Measurements from ENCODE around the gene UBXN11.

The UBXN11 gene

GRCh38 chr1:26287811-26288210 is 18.6 kb downstream of the UBXN11 start:
- Histone ChIP-seq H3K4me3 (no peak overlapping the region), H3K27ac (peak overlapping the region in 1 of 2 donors; percentile 76)
- no peak for TF ChIP-seq CTCF (IDR thresholded peaks at IDR 0.05)
- no peak for DNase-seq (ENCODE audit: low spot score)

- H3K27ac ChIP-seq: peak overlapping the region in 1 of 2 donors; percentile 71
- DNase-seq (ENCODE audit: low spot score): no peak
- TF ChIP-seq CTCF (IDR thresholded peaks at IDR 0.05): no peak
- H3K4me3 ChIP-seq: no peak overlapping the region
Measured at GRCh38 chr1:26287033-26287711, 19.3 kb downstream of the UBXN11 start.

GRCh38 chr1:26286064-26286416 is 20.4 kb downstream of the UBXN11 start:
- DNase-seq (ENCODE audit: low spot score): no peak
- H3K27ac ChIP-seq: peak overlapping the region in 1 of 2 donors; percentile 71
- no peak overlapping the region for H3K4me3 ChIP-seq
- no peak for TF ChIP-seq CTCF (IDR thresholded peaks at IDR 0.05)

GRCh38 chr1:26285366-26286063 is 20.9 kb downstream of the UBXN11 start:
- Histone ChIP-seq H3K4me3 (no peak overlapping the region), H3K27ac (peak overlapping the region in 1 of 2 donors; percentile 80)
- no peak for TF ChIP-seq CTCF (IDR thresholded peaks at IDR 0.05)
- DNase-seq (ENCODE audit: low spot score): no peak

- peak overlapping the region; percentile 48 to 80 for H3K27ac ChIP-seq
- peak; percentile 12 for TF ChIP-seq CTCF (IDR thresholded peaks at IDR 0.05)
- peak; percentile 89 for DNase-seq (ENCODE audit: low spot score)
Measured at GRCh38 chr1:26284597-26285347, 21.7 kb downstream of the UBXN11 start.

GRCh38 chr1:26283871-26284596 is 22.4 kb downstream of the UBXN11 start:
- TF ChIP-seq CTCF (IDR thresholded peaks at IDR 0.05): no peak
- H3K27ac ChIP-seq: peak overlapping the region; percentile 48 to 80
- no peak for DNase-seq (ENCODE audit: low spot score)
- no peak overlapping the region for H3K4me3 ChIP-seq

More at GRCh38 chr1:26284597-26285347, 21.7 kb downstream of the UBXN11 start:
- no peak overlapping the region for H3K4me3 ChIP-seq

Measured in coronary artery (tissue), 2 donors.